ENCODE measurements around the gene KLHL21. TPM values are rescaled to one million over a fixed set of nuclear protein-coding genes. Genes with fewer than 3 reads are reported as not detected.

The KLHL21 gene
- total and polyA plus RNA-seq, 7 experiments from 2014 or later: 17.2 to 58.1 (median 31.1) TPM

GRCh38 chr1:6585081-6585722 is 17.5 kb downstream of the KLHL21 start:
- CTCF ChIA-PET: no interaction called here
- Histone ChIP-seq H3K4me3 (ENCODE audit: low read length) (no peak overlapping the region), H3K4me1 (ENCODE audit: control insufficient read depth in 2 of 2, insufficient read depth in 2 of 2, low read length in 2 of 2) (peaks cover 21 to 27% of the 10 kb centered on the region in 2 donors), H3K27ac (ENCODE audit: low read depth, low read length) (no peak overlapping the region), H3K36me3 (ENCODE audit: control insufficient read depth in 2 of 3, insufficient read depth in 3 of 3, low read length in 3 of 3) (peaks cover 0 to 32% (median 0%) of the 10 kb centered on the region in 3 experiments), H3K27me3 (ENCODE audit: control insufficient read depth in 2 of 2, insufficient read depth in 2 of 2, low read length in 2 of 2) (no peaks in the 10 kb centered on the region), H3K9me3 (ENCODE audit: control insufficient read depth in 2 of 3, low read length in 3 of 3) (no peaks in the 10 kb centered on the region)
- Mint-ChIP-seq H3K9me3 (peaks cover 0 to 2% (median 0%) of the 10 kb centered on the region in 11 donors), H3K4me3 (no peak overlapping the region), H3K36me3 (peaks cover 0 to 8% (median 0%) of the 10 kb centered on the region in 5 donors), H3K4me1 (peaks cover 26 to 59% (median 43%) of the 10 kb centered on the region in 7 donors), H3K27me3 (no peaks in the 10 kb centered on the region), H3K27ac (peak overlapping the region in 5 of 9 donors; percentile 7 to 82 (median 11))
- ATAC-seq (no peak), DNase-seq (no peak)
- intact Hi-C loops (cut with micrococcal nuclease): no loop called here
- POLR2A ChIA-PET: interaction anchor here (1.2 kb wide), 1 partner anchor 15 kb away, joined by 3 read pairs; no protein-coding TSS in a partner anchor

DNA sequence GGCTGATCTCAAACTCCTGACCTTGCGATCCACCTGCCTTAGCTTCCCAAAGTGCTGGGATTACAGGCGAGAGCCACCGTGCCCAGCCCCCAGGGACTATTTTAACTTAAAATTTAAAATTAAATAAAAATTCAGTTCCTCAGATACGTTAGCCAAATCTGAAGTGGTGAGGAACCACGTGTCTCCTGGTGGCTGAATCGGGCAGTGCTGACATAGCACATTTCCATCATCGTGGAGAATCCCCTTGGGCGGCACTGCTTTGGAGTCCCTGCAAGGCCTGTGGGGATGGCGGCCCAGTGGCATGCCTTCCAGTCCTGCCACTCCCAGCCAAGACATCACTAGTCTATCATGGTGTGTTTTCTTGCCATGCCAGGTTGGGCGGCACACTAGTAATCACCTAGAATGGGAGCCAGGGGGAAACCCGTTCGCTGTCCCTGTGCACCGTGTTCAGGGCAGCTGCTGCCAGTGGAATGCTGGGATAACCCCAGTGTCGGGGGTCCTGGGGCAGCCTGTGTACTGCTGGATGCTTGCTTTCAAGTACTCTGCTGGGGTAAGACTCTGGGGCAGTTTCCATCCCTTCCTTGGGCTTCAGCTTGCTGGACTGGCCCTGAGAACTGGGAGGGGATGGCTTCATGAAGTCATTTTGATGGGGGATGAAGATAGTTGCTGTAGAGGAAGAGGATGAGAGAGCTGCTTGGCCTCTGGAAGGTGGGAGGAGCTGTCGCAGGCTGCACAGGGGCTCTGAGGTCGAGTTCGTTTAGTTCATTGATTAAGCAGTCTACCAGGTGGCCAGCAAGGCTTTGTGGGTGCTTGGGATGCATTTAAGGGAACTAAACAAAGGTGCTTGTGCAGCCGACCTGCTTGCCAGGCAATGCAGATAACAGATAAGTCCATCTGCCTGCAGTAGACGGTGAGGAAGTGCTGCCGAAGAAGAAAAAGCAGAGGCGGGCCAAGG is 18.3 kb downstream of the KLHL21 start:
- peak overlapping the region in 1 of 10 donors; percentile 16 for H3K4me3 Mint-ChIP-seq
- H3K27me3 Mint-ChIP-seq: no peaks in the 10 kb centered on the region
- peaks cover 0 to 4% (median 0%) of the 10 kb centered on the region in 5 donors for H3K36me3 Mint-ChIP-seq
- CTCF ChIA-PET: no interaction called here
- Histone ChIP-seq H3K36me3 (ENCODE audit: control insufficient read depth in 2 of 3, insufficient read depth in 3 of 3, low read length in 3 of 3) (peaks cover 0 to 28% (median 0%) of the 10 kb centered on the region in 3 experiments), H3K9me3 (ENCODE audit: control insufficient read depth in 2 of 3, low read length in 3 of 3) (no peaks in the 10 kb centered on the region), H3K27me3 (ENCODE audit: control insufficient read depth in 2 of 2, insufficient read depth in 2 of 2, low read length in 2 of 2) (no peaks in the 10 kb centered on the region), H3K4me3 (ENCODE audit: low read length) (no peak overlapping the region), H3K4me1 (ENCODE audit: control insufficient read depth in 2 of 2, insufficient read depth in 2 of 2, low read length in 2 of 2) (peaks cover 23 to 29% of the 10 kb centered on the region in 2 donors), H3K27ac (ENCODE audit: low read depth, low read length) (no peak overlapping the region)
- H3K4me1 Mint-ChIP-seq: peaks cover 28 to 57% (median 48%) of the 10 kb centered on the region in 7 donors
- H3K9me3 Mint-ChIP-seq: peaks cover 0 to 2% (median 0%) of the 10 kb centered on the region in 11 donors
- H3K27ac Mint-ChIP-seq: peak overlapping the region in 8 of 9 donors; percentile 7 to 82 (median 32)
- POLR2A ChIA-PET: interaction anchor here (0.8 to 1.2 kb wide), 2 partner anchors 15 to 16 kb away, joined by 3 read pairs; no protein-coding TSS in a partner anchor
- ATAC-seq (no peak), DNase-seq (no peak)
- intact Hi-C loops (cut with micrococcal nuclease): no loop called here

GRCh38 chr1:6582370-6582769 is 20.3 kb downstream of the KLHL21 start:
- Mint-ChIP-seq H3K27me3 (no peaks in the 10 kb centered on the region), H3K36me3 (peaks cover 0 to 4% (median 0%) of the 10 kb centered on the region in 5 donors), H3K9me3 (peaks cover 0 to 2% (median 0%) of the 10 kb centered on the region in 11 donors), H3K27ac (peak overlapping the region in 8 of 9 donors; percentile 26 to 98 (median 74)), H3K4me3 (peak overlapping the region; percentile 52 to 97 (median 72)), H3K4me1 (peaks cover 35 to 56% (median 44%) of the 10 kb centered on the region in 7 donors)
- Histone ChIP-seq H3K27ac (ENCODE audit: low read depth, low read length) (peak overlapping the region; percentile 38), H3K4me1 (ENCODE audit: control insufficient read depth in 2 of 2, insufficient read depth in 2 of 2, low read length in 2 of 2) (peaks cover 27 to 31% of the 10 kb centered on the region in 2 donors), H3K9me3 (ENCODE audit: control insufficient read depth in 2 of 3, low read length in 3 of 3) (no peaks in the 10 kb centered on the region), H3K27me3 (ENCODE audit: control insufficient read depth in 2 of 2, insufficient read depth in 2 of 2, low read length in 2 of 2) (no peaks in the 10 kb centered on the region), H3K36me3 (ENCODE audit: control insufficient read depth in 2 of 3, insufficient read depth in 3 of 3, low read length in 3 of 3) (peaks cover 0 to 9% (median 0%) of the 10 kb centered on the region in 3 experiments), H3K4me3 (ENCODE audit: low read length) (no peak overlapping the region)
- ATAC-seq (no peak), DNase-seq (no peak)
- POLR2A ChIA-PET: interaction anchor here (3.2 to 6.9 kb wide), 2 partner anchors 19 to 28 kb away, joined by 21 to 153 read pairs; partner anchors contain the start of genes KLHL21, NOL9 and TAS1R1
- intact Hi-C loops (cut with micrococcal nuclease): no loop called here
- CTCF ChIA-PET: interaction anchor here (0.6 to 1.1 kb wide), 2 partner anchors 29 to 30 kb away, joined by 3 to 4 read pairs; no protein-coding TSS in a partner anchor

GRCh38 chr1:6581561-6582305 is 20.9 kb downstream of the KLHL21 start:
- Histone ChIP-seq H3K27ac (ENCODE audit: low read depth, low read length) (peak overlapping the region; percentile 38), H3K36me3 (ENCODE audit: control insufficient read depth in 2 of 3, insufficient read depth in 3 of 3, low read length in 3 of 3) (peaks cover 0 to 9% (median 0%) of the 10 kb centered on the region in 3 experiments), H3K4me3 (ENCODE audit: low read length) (no peak overlapping the region), H3K4me1 (ENCODE audit: control insufficient read depth in 2 of 2, insufficient read depth in 2 of 2, low read length in 2 of 2) (peaks cover 25 to 27% of the 10 kb centered on the region in 2 donors), H3K9me3 (ENCODE audit: control insufficient read depth in 2 of 3, low read length in 3 of 3) (no peaks in the 10 kb centered on the region), H3K27me3 (ENCODE audit: control insufficient read depth in 2 of 2, insufficient read depth in 2 of 2, low read length in 2 of 2) (no peaks in the 10 kb centered on the region)
- Mint-ChIP-seq H3K4me1 (peaks cover 34 to 50% (median 40%) of the 10 kb centered on the region in 7 donors), H3K27me3 (no peaks in the 10 kb centered on the region), H3K27ac (peak overlapping the region; percentile 43 to 98 (median 91)), H3K36me3 (peaks cover 0 to 4% (median 0%) of the 10 kb centered on the region in 5 donors), H3K4me3 (peak overlapping the region; percentile 52 to 97 (median 88)), H3K9me3 (peaks cover 0 to 2% (median 0%) of the 10 kb centered on the region in 11 donors)
- ChIA-PET POLR2A (interaction anchor here (0.7 to 6.9 kb wide), 8 partner anchors 20 to 122 kb away, joined by 3 to 153 read pairs (median 5); partner anchors contain the start of genes KLHL21, NOL9 and TAS1R1), CTCF (interaction anchor here (0.6 to 1.3 kb wide), 7 partner anchors 29 to 1262 kb away, joined by 3 to 4 read pairs (median 3); no protein-coding TSS in a partner anchor)
- DNase-seq (no peak), ATAC-seq (peak; percentile 36)
- intact Hi-C loops (cut with micrococcal nuclease): no loop called here

DNA sequence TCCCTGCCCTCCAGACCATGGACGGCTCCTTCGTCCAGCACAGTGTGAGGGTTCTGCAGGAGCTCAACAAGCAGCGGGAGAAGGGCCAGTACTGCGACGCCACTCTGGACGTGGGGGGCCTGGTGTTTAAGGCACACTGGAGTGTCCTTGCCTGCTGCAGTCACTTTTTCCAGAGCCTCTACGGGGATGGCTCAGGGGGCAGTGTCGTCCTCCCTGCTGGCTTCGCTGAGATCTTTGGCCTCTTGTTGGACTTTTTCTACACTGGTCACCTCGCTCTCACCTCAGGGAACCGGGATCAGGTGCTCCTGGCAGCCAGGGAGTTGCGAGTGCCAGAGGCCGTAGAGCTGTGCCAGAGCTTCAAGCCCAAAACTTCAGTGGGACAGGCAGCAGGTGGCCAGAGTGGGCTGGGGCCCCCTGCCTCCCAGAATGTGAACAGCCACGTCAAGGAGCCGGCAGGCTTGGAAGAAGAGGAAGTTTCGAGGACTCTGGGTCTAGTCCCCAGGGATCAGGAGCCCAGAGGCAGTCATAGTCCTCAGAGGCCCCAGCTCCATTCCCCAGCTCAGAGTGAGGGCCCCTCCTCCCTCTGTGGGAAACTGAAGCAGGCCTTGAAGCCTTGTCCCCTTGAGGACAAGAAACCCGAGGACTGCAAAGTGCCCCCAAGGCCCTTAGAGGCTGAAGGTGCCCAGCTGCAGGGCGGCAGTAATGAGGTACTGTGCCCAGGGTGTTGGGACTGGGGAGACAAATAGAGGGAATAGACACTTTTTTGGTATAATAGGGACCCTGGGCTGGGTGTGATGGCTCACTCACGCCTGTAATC is 21.9 kb downstream of the KLHL21 start:
- DNase-seq (no peak), ATAC-seq (no peak)
- Histone ChIP-seq H3K9me3 (ENCODE audit: control insufficient read depth in 2 of 3, low read length in 3 of 3) (no peaks in the 10 kb centered on the region), H3K4me1 (ENCODE audit: control insufficient read depth in 2 of 2, insufficient read depth in 2 of 2, low read length in 2 of 2) (peaks cover 25 to 27% of the 10 kb centered on the region in 2 donors), H3K4me3 (ENCODE audit: low read length) (peak overlapping the region; percentile 76), H3K36me3 (ENCODE audit: control insufficient read depth in 2 of 3, insufficient read depth in 3 of 3, low read length in 3 of 3) (peaks cover 0 to 9% (median 0%) of the 10 kb centered on the region in 3 experiments), H3K27ac (ENCODE audit: low read depth, low read length) (peak overlapping the region; percentile 91), H3K27me3 (ENCODE audit: control insufficient read depth in 2 of 2, insufficient read depth in 2 of 2, low read length in 2 of 2) (no peaks in the 10 kb centered on the region)
- Mint-ChIP-seq H3K27ac (peak overlapping the region; percentile 88 to 98 (median 95)), H3K4me3 (peak overlapping the region; percentile 76 to 97 (median 96)), H3K4me1 (peaks cover 34 to 50% (median 40%) of the 10 kb centered on the region in 7 donors), H3K36me3 (peaks cover 0 to 4% (median 0%) of the 10 kb centered on the region in 5 donors), H3K9me3 (peaks cover 0 to 2% (median 0%) of the 10 kb centered on the region in 11 donors), H3K27me3 (no peaks in the 10 kb centered on the region)
- intact Hi-C loops (cut with micrococcal nuclease): loop anchor here in 1 of 2 donors (1.0 kb wide), 1 partner anchor 20 kb away; no protein-coding TSS in a partner anchor
- ChIA-PET CTCF (interaction anchor here (0.5 to 1.7 kb wide), 9 partner anchors 8 to 95 kb away, joined by 3 to 7 read pairs (median 3); no protein-coding TSS in a partner anchor), POLR2A (interaction anchor here (0.7 to 6.9 kb wide), 16 partner anchors 8 to 121 kb away, joined by 3 to 153 read pairs (median 4); partner anchors contain the start of genes DNAJC11, KLHL21, NOL9 and TAS1R1)

All from naive thymus-derived CD4-positive, alpha-beta T cell (primary cell).